Activated gamma-delta T cell treated with Interleukin-2 at 50 U/mL for 16 hours (primary cell): ENCODE measurements around the gene SLC9A9.
"Not testable (repeated sequence)": the region's sequence is repeated elsewhere in the genome, so short reads cannot be mapped to it uniquely, and the experiment has no call there.

Experiments used
- DNase-seq: peaks from one replicate; pipeline ENCODE4 v3.0.0-alpha.2; 2020

SLC9A9 gene

GRCh38 chr3:143808030-143808429 lies 40.2 kb downstream of the SLC9A9 start:
- DNase-seq = no peak

- DNase-seq = no peak
These were observed 42.2 kb downstream of the SLC9A9 start for GRCh38 chr3:143806038-143806437.

- DNase-seq = not testable (repeated sequence)
These were observed 42.8 kb downstream of the SLC9A9 start for GRCh38 chr3:143805476-143805875.

- not testable (repeated sequence) for DNase-seq
These were observed 47.2 kb downstream of the SLC9A9 start for GRCh38 chr3:143801046-143801445.

GRCh38 chr3:143798151-143798550 lies 50.1 kb downstream of the SLC9A9 start:
- not testable (repeated sequence) for DNase-seq

- DNase-seq = no peak
These were observed 52.4 kb downstream of the SLC9A9 start for GRCh38 chr3:143795874-143796273.

GRCh38 chr3:143794793-143795462 lies 53.3 kb downstream of the SLC9A9 start:
- DNase-seq = no peak

- DNase-seq = no peak
These were observed 54.3 kb downstream of the SLC9A9 start for GRCh38 chr3:143793971-143794370.

GRCh38 chr3:143791386-143791785 lies 56.9 kb downstream of the SLC9A9 start:
- no peak for DNase-seq

GRCh38 chr3:143786219-143787191 lies 61.8 kb downstream of the SLC9A9 start:
- DNase-seq = no peak

- no peak for DNase-seq
These were observed 63.8 kb downstream of the SLC9A9 start for GRCh38 chr3:143784446-143784845.

- DNase-seq = no peak
These were observed 64.4 kb downstream of the SLC9A9 start for GRCh38 chr3:143783851-143784370.

GRCh38 chr3:143775459-143775858 lies 72.8 kb downstream of the SLC9A9 start:
- no peak for DNase-seq

GRCh38 chr3:143771939-143772338 lies 76.3 kb downstream of the SLC9A9 start:
- no peak for DNase-seq

- DNase-seq = no peak
These were observed 77.0 kb downstream of the SLC9A9 start for GRCh38 chr3:143771258-143771657.

GRCh38 chr3:143770391-143770790 lies 77.9 kb downstream of the SLC9A9 start:
- no peak for DNase-seq

- no peak for DNase-seq
These were observed 78.7 kb downstream of the SLC9A9 start for GRCh38 chr3:143769616-143770015.

GRCh38 chr3:143764840-143765239 lies 83.4 kb downstream of the SLC9A9 start:
- DNase-seq = no peak

GRCh38 chr3:143763564-143764162 lies 84.6 kb downstream of the SLC9A9 start:
- no peak for DNase-seq

GRCh38 chr3:143757691-143758090 lies 90.6 kb downstream of the SLC9A9 start:
- no peak for DNase-seq

GRCh38 chr3:143755978-143756377 lies 92.3 kb downstream of the SLC9A9 start:
- DNase-seq = no peak

- no peak for DNase-seq
These were observed 94.2 kb downstream of the SLC9A9 start for GRCh38 chr3:143754090-143754489.

- DNase-seq = no peak
These were observed 94.8 kb downstream of the SLC9A9 start for GRCh38 chr3:143753456-143753855.
